HepG2 (cell line): ENCODE measurements around the gene STAT5A. TPM values are rescaled to one million over a fixed set of nuclear protein-coding genes. Genes with fewer than 3 reads are reported as not detected.

Source experiments
- CC2D1A ChIP-seq: sonication (generic); formaldehyde crosslinking; IDR thresholded peaks from 2 replicates; pipeline ENCODE4 v1.8.1; 2023; ENCODE audit warnings: mild to moderate bottlenecking, missing genetic modification reagents
- EHMT2 ChIP-seq: fragments of 200-600 bp; sonication (generic); IDR thresholded peaks from 2 replicates; pipeline ENCODE4 v1.7.0; 2017; ENCODE audit warnings: antibody characterized with exemption, low read depth, low read length, borderline replicate concordance
- FOXA3 ChIP-seq: IDR thresholded peaks from 2 replicates; pipeline ENCODE4 v1.6.1; 2016; ENCODE audit warnings: missing genetic modification reagents, missing compliant biosample characterization
- HDAC6 ChIP-seq: fragments of 200-600 bp; sonication (generic); IDR thresholded peaks from 2 replicates; pipeline ENCODE4 v1.7.0; 2017; ENCODE audit warnings: mild to moderate bottlenecking, antibody characterized with exemption, low read length, low read depth
- HNF4A ChIP-seq: sonication (generic); formaldehyde crosslinking; IDR thresholded peaks from 2 replicates; pipeline ENCODE4 v1.4.0; 2020; ENCODE audit warnings: missing genetic modification reagents
- IRX3 ChIP-seq: sonication (generic); formaldehyde crosslinking; IDR thresholded peaks from 2 replicates; pipeline ENCODE4 v1.8.1; 2023; ENCODE audit warnings: mild to moderate bottlenecking, low read depth, missing genetic modification reagents, borderline replicate concordance
- KLF11 ChIP-seq: IDR thresholded peaks from 2 replicates; pipeline ENCODE4 v1.6.1; 2016; ENCODE audit warnings: missing compliant biosample characterization
- KLF16 ChIP-seq, 2 experiments: sonication (generic) in 1 of 2; formaldehyde crosslinking in 1 of 2; IDR thresholded peaks; 2 replicates each; pipeline versions ENCODE4 v1.6.1 to v1.8.0; 2016 to 2023; ENCODE audit warnings: missing genetic modification reagents in 2 of 2, missing compliant biosample characterization in 1 of 2
- KLF9 ChIP-seq: IDR thresholded peaks from 2 replicates; pipeline ENCODE4 v1.6.1; 2016; ENCODE audit warnings: low read depth
- KMT2A ChIP-seq: sonication (generic); formaldehyde crosslinking; IDR thresholded peaks from 2 replicates; pipeline ENCODE4 v1.4.0; 2020; ENCODE audit warnings: missing genetic modification reagents
- MZF1 ChIP-seq: sonication (generic); formaldehyde crosslinking; IDR thresholded peaks from 2 replicates; pipeline ENCODE4 v1.8.1; 2023; ENCODE audit warnings: mild to moderate bottlenecking, missing genetic modification reagents, borderline replicate concordance
- NFE2 ChIP-seq: sonication (generic); formaldehyde crosslinking; IDR thresholded peaks from 2 replicates; pipeline ENCODE4 v1.4.0; 2020; ENCODE audit warnings: missing genetic modification reagents
- NFYB ChIP-seq: sonication (generic); formaldehyde crosslinking; IDR thresholded peaks from 2 replicates; pipeline ENCODE4 v1.4.0; 2020; ENCODE audit warnings: missing genetic modification reagents
- SSRP1 ChIP-seq: IDR thresholded peaks from 2 replicates; pipeline ENCODE4 v1.6.1; 2016; ENCODE audit warnings: control low read depth
- TFAP4 ChIP-seq: sonication (generic); IDR thresholded peaks from 2 replicates; pipeline ENCODE4 v1.6.1; 2016; ENCODE audit warnings: low read depth, borderline replicate concordance
- ZFX ChIP-seq: sonication (generic); formaldehyde crosslinking; IDR thresholded peaks from 2 replicates; pipeline ENCODE4 v1.4.0; 2020; ENCODE audit warnings: mild to moderate bottlenecking, low read depth, missing genetic modification reagents, moderate library complexity
- ZKSCAN8 ChIP-seq: IDR thresholded peaks from 2 replicates; pipeline ENCODE4 v1.6.1; 2016; ENCODE audit warnings: borderline replicate concordance, missing genetic modification reagents, missing compliant biosample characterization
- ZNF839 ChIP-seq: sonication (generic); formaldehyde crosslinking; IDR thresholded peaks from 2 replicates; pipeline ENCODE4 v1.4.0; 2020; ENCODE audit warnings: missing genetic modification reagents, mild to moderate bottlenecking, borderline replicate concordance
- polyA plus RNA-seq, 8 experiments: library from polyadenylated mRNA; depleted of rRNA in 3 of 8; stranded (reverse) in 7 of 8; unstranded in 1 of 8; fragments of >200 nt; fragmentation: Illumina TruSeq in 4 of 8; extraction: Trizol in 4 of 8; gene quantifications; 2 replicates each; pipeline versions ENCODE4 v1.2.1 to v1.2.3, GENCODE V29; 2011 to 2016; ENCODE audit warnings: low read depth in 4 of 8, missing spikeins in 1 of 8, mixed read lengths in 1 of 8; ENCODE audit not compliant: insufficient read depth in 1 of 8
- total RNA-seq, 5 experiments: library from RNA; depleted of rRNA; stranded (reverse); fragments of >200 nt; fragmentation: Illumina TruSeq; extraction: Trizol; gene quantifications; 2 replicates each; pipeline ENCODE4 v1.2.3, GENCODE V29; 2016; ENCODE audit warnings: low read depth in 1 of 5
- TF ChIP-seq, protein P1 (sequence below): conservative IDR thresholded peaks from 2 replicates; pipeline ENCODE4 v1.6.1; 2018; ENCODE audit warnings: missing genetic modification reagents
- TF ChIP-seq, protein P2 (sequence below): sonication (generic); formaldehyde crosslinking; IDR thresholded peaks from 2 replicates; pipeline ENCODE4 v1.4.0; 2020; ENCODE audit warnings: missing genetic modification reagents
- TF ChIP-seq, protein P3 (sequence below): IDR thresholded peaks from 2 replicates; pipeline ENCODE4 v1.6.1; 2016; ENCODE audit warnings: low read depth
- TF ChIP-seq, protein P4 (sequence below): sonication (generic); formaldehyde crosslinking; IDR thresholded peaks from 2 replicates; pipeline ENCODE4 v1.5.1; 2020; ENCODE audit warnings: missing genetic modification reagents, mild to moderate bottlenecking, borderline replicate concordance

The STAT5A gene
- total and polyA plus RNA-seq, 2 of the 13 experiments (the other 11 are each of a cell fraction or from before 2014, with no cell fraction given), result 1.4 to 4.1 TPM

DNA sequence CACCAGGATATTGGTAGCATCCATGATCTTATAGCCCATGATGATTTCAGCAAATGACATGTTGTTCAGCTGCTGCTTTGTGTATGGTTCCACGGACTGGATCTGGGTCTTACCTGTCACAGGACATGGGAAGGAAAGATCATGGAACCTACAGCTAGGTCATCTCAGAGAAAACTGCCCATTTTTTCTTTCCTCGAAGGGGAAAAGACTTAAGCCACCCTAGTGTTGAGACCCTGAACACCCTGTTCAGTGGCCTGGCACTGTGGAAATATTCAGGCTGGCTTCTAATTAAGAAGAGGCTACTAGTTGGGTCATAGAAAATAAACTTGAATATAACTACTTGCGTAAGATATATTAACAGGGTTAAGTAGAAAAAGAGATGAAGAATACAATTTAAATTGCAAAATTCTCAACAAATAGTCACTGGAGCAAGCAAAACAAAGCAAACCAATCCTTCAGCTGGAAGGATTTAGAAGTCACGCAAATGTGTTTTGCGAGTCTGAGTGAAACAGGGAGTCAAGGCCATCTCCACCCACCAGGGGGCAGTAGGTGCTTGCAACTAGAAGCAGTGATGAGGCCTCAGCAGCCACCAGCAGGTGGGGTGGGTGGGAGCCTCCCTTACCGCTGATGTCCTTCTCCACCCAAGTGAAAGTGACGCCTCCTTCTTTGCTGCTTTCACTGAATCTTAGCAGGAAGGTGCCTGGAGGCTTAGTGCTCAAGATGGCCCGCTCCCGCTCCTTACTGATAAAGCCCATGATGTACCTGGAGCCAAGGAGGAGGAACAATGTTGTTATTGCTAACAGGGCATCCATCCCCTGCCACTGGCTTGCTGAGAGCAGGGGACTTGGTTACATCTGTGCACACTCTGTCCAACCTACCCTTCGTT is 34.3 kb downstream of the STAT5A start (continued):
- peak; percentile 55; the same call in 1 of the 2 replicates for TF ChIP-seq ZFX (CRISPR knock-in tag)
- TF ChIP-seq FOXA3, result peak; percentile 70
- no peak for TF ChIP-seq HDAC6
- no peak for TF ChIP-seq CC2D1A (CRISPR knock-in tag)
- TF ChIP-seq SSRP1 (CRISPR knock-in tag), result 0 out of 2 replicates have a peak, but pooled peaks have one; percentile 78
- peak; percentile 15; the same call in 1 of the 2 replicates for TF ChIP-seq NFYB (CRISPR knock-in tag)
- TF ChIP-seq NFE2 (CRISPR knock-in tag), result no peak
- TF ChIP-seq, protein P1, sequence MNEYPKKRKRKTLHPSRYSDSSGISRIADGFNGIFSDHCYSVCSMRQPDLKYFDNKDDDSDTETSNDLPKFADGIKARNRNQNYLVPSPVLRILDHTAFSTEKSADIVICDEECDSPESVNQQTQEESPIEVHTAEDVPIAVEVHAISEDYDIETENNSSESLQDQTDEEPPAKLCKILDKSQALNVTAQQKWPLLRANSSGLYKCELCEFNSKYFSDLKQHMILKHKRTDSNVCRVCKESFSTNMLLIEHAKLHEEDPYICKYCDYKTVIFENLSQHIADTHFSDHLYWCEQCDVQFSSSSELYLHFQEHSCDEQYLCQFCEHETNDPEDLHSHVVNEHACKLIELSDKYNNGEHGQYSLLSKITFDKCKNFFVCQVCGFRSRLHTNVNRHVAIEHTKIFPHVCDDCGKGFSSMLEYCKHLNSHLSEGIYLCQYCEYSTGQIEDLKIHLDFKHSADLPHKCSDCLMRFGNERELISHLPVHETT, result peak; percentile 84; the same call in 1 of the 2 replicates
- TF ChIP-seq EHMT2, result no peak
- TF ChIP-seq HNF4A (CRISPR knock-in tag), result no peak
- TF ChIP-seq KMT2A, result peak; percentile 79
- TF ChIP-seq IRX3 (CRISPR knock-in tag), result no peak
- TF ChIP-seq, protein P2, sequence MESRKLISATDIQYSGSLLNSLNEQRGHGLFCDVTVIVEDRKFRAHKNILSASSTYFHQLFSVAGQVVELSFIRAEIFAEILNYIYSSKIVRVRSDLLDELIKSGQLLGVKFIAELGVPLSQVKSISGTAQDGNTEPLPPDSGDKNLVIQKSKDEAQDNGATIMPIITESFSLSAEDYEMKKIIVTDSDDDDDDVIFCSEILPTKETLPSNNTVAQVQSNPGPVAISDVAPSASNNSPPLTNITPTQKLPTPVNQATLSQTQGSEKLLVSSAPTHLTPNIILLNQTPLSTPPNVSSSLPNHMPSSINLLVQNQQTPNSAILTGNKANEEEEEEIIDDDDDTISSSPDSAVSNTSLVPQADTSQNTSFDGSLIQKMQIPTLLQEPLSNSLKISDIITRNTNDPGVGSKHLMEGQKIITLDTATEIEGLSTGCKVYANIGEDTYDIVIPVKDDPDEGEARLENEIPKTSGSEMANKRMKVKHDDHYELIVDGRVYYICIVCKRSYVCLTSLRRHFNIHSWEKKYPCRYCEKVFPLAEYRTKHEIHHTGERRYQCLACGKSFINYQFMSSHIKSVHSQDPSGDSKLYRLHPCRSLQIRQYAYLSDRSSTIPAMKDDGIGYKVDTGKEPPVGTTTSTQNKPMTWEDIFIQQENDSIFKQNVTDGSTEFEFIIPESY, result peak; percentile 97
- TF ChIP-seq ZKSCAN8 (CRISPR knock-in tag), result peak; percentile 82; the same call in 1 of the 2 replicates
- no peak for TF ChIP-seq MZF1 (CRISPR knock-in tag)
- no peak for TF ChIP-seq ZNF839 (CRISPR knock-in tag)
- TF ChIP-seq, protein P3, sequence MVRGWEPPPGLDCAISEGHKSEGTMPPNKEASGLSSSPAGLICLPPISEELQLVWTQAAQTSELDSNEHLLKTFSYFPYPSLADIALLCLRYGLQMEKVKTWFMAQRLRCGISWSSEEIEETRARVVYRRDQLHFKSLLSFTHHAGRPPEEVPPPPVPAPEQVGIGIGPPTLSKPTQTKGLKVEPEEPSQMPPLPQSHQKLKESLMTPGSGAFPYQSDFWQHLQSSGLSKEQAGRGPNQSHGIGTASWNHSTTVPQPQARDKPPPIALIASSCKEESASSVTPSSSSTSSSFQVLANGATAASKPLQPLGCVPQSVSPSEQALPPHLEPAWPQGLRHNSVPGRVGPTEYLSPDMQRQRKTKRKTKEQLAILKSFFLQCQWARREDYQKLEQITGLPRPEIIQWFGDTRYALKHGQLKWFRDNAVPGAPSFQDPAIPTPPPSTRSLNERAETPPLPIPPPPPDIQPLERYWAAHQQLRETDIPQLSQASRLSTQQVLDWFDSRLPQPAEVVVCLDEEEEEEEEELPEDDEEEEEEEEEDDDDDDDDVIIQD (CRISPR knock-in tag), result peak; percentile 48; the same call in 1 of the 2 replicates
- TF ChIP-seq TFAP4, result peak; percentile 22; the same call in 1 of the 2 replicates
- peak in 1 of 2 experiments; percentile 79; a peak in 1 of 4 replicates for TF ChIP-seq KLF16 (CRISPR knock-in tag; IDR thresholded peaks at IDR 0.05)
- peak; percentile 89; the same call in 1 of the 2 replicates for TF ChIP-seq KLF9 (CRISPR knock-in tag)
- 0 out of 2 replicates have a peak, but pooled peaks have one; percentile 65 for TF ChIP-seq KLF11 (CRISPR knock-in tag)
- TF ChIP-seq, protein P4, sequence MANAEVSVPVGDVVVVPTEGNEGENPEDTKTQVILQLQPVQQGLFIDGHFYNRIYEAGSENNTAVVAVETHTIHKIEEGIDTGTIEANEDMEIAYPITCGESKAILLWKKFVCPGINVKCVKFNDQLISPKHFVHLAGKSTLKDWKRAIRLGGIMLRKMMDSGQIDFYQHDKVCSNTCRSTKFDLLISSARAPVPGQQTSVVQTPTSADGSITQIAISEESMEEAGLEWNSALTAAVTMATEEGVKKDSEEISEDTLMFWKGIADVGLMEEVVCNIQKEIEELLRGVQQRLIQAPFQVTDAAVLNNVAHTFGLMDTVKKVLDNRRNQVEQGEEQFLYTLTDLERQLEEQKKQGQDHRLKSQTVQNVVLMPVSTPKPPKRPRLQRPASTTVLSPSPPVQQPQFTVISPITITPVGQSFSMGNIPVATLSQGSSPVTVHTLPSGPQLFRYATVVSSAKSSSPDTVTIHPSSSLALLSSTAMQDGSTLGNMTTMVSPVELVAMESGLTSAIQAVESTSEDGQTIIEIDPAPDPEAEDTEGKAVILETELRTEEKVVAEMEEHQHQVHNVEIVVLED (CRISPR knock-in tag), result peak; percentile 40; the same call in 1 of the 2 replicates
